Iris pigment epithelial cell (primary cell): ENCODE measurements around the gene SAT2.
"Not testable (repeated sequence)": the region's sequence is repeated elsewhere in the genome, so short reads cannot be mapped to it uniquely, and the experiment has no call there.

ENCODE experiments used
- DNase-seq: peaks from one replicate; pipeline ENCODE4 v3.0.0-alpha.2; 2011; ENCODE audit warnings: low read depth

The SAT2 gene

GRCh38 chr17:7633093-7633492 is 5.5 kb upstream of the SAT2 start:
- no peak for DNase-seq

- peak; percentile 50 for DNase-seq
Observed at GRCh38 chr17:7632492-7632894, 4.9 kb upstream of the SAT2 start.

- DNase-seq = no peak
Observed at GRCh38 chr17:7631398-7632380, 4.1 kb upstream of the SAT2 start.

GRCh38 chr17:7629939-7630571 is 2.4 kb upstream of the SAT2 start, which contains the start of gene SHBG:
SHBG (plus strand) TSS chr17:7630135; CDS start chr17:7630173, 38 bp downstream.
- no peak for DNase-seq

GRCh38 chr17:7626956-7627249 is 718 bp downstream of the SAT2 start:
- DNase-seq = no peak

GRCh38 chr17:7626307-7626706 is 1.3 kb downstream of the SAT2 start:
- no peak for DNase-seq

- DNase-seq = not testable (repeated sequence)
Observed at GRCh38 chr17:7625749-7626148, 1.9 kb downstream of the SAT2 start.

GRCh38 chr17:7623661-7624060 is 4.0 kb downstream of the SAT2 start:
- DNase-seq = no peak

GRCh38 chr17:7620835-7621234 is 6.8 kb downstream of the SAT2 start:
- DNase-seq = no peak

GRCh38 chr17:7618608-7619007 is 9.0 kb downstream of the SAT2 start:
- DNase-seq = no peak

- no peak for DNase-seq
Observed at GRCh38 chr17:7615265-7615747, 12.3 kb downstream of the SAT2 start.

- peak; percentile 100 for DNase-seq
Observed at GRCh38 chr17:7614425-7615264, 13.0 kb downstream of the SAT2 start, which contains the start of gene FXR2. FXR2 (minus strand) TSS chr17:7614897; CDS start chr17:7614532, 365 bp downstream.

GRCh38 chr17:7613769-7614424 is 13.7 kb downstream of the SAT2 start:
- DNase-seq = peak; percentile 38

- DNase-seq = peak; percentile 29
Observed at GRCh38 chr17:7612294-7612640, 15.4 kb downstream of the SAT2 start.

- no peak for DNase-seq
Observed at GRCh38 chr17:7611635-7612293, 15.9 kb downstream of the SAT2 start.

GRCh38 chr17:7610641-7611040 is 17.0 kb downstream of the SAT2 start:
- no peak for DNase-seq

GRCh38 chr17:7606280-7606679 is 21.3 kb downstream of the SAT2 start:
- DNase-seq = no peak

- not testable (repeated sequence) for DNase-seq
Observed at GRCh38 chr17:7597561-7597960, 30.1 kb downstream of the SAT2 start.

GRCh38 chr17:7593296-7593695 is 34.3 kb downstream of the SAT2 start:
- no peak for DNase-seq

- no peak for DNase-seq
Observed at GRCh38 chr17:7592422-7593021, 35.1 kb downstream of the SAT2 start.

GRCh38 chr17:7591596-7591995 is 36.0 kb downstream of the SAT2 start:
- DNase-seq = no peak
